ENCODE results near the gene THADA. TPM values are rescaled to one million over a fixed set of nuclear protein-coding genes. Genes with fewer than 3 reads are reported as not detected.
"Not testable (repeated sequence)": the region's sequence is repeated elsewhere in the genome, so short reads cannot be mapped to it uniquely, and the experiment has no call there.

Gene THADA
- total and polyA plus RNA-seq, 10 donors, result 14.2 to 51.3 (median 40.0) TPM

GRCh38 chr2:43289331-43289730 lies 306.5 kb downstream of the THADA start:
- DNase-seq, result no peak
- Histone ChIP-seq H3K27ac (peak overlapping the region in 2 of 8 donors; percentile 4 to 31), H3K27me3 (replicated peaks in 1 of 7) (no peaks in the 10 kb centered on the region), H3K4me1 (peaks cover 0 to 28% (median 9%) of the 10 kb centered on the region in 6 donors), H3K9me3 (peaks cover 0 to 17% (median 13%) of the 10 kb centered on the region in 8 donors), H3K4me3 (no peak overlapping the region), H3K36me3 (peaks cover 0 to 88% (median 41%) of the 10 kb centered on the region in 6 donors)
- 92 to 100% (median 95%) methylated on average over 4 of the region's 4 CpGs for WGBS, 5 donors
- no peak for TF ChIP-seq CTCF (IDR thresholded peaks at IDR 0.05 in 8 of 11, conservative IDR thresholded peaks at IDR 0.05 in 3 of 11)
- intact Hi-C loops (cut with DNase I; ENCODE audit: low total_unique reads), result no loop called here

- peaks cover 0 to 21% (median 4%) of the 10 kb centered on the region in 6 donors for H3K4me1 ChIP-seq
- H3K4me3 ChIP-seq, result no peak overlapping the region
- H3K27me3 ChIP-seq (replicated peaks in 1 of 7), result no peaks in the 10 kb centered on the region
- H3K9me3 ChIP-seq, result peaks cover 0 to 24% (median 20%) of the 10 kb centered on the region in 8 donors
- peaks cover 0 to 95% (median 47%) of the 10 kb centered on the region in 6 donors for H3K36me3 ChIP-seq
- intact Hi-C loops (cut with DNase I; ENCODE audit: low total_unique reads), result no loop called here
- 64 to 80% (median 68%) methylated on average over 4 of the region's 4 CpGs for WGBS, 5 donors
- H3K27ac ChIP-seq, result peak overlapping the region in 4 of 8 donors; percentile 4 to 31 (median 14)
- TF ChIP-seq POLR2AphosphoS5 (IDR thresholded peaks at IDR 0.05), result no peak
- TF ChIP-seq POLR2A (IDR thresholded peaks at IDR 0.05), result no peak
- TF ChIP-seq CTCF (IDR thresholded peaks at IDR 0.05 in 8 of 11, conservative IDR thresholded peaks at IDR 0.05 in 3 of 11), result no peak
- no peak for DNase-seq
These were observed 307.2 kb downstream of the THADA start for GRCh38 chr2:43288417-43289305.

- Histone ChIP-seq H3K27ac (no peak overlapping the region), H3K4me1 (peaks cover 0 to 11% (median 4%) of the 10 kb centered on the region in 6 donors), H3K36me3 (peaks cover 0 to 99% (median 50%) of the 10 kb centered on the region in 6 donors), H3K27me3 (replicated peaks in 1 of 7) (no peaks in the 10 kb centered on the region), H3K9me3 (peaks cover 0 to 27% (median 21%) of the 10 kb centered on the region in 8 donors), H3K4me3 (no peak overlapping the region)
- WGBS, 5 donors, result 89 to 95% (median 90%) methylated on average over 2 of the region's 2 CpGs
- intact Hi-C loops (cut with DNase I; ENCODE audit: low total_unique reads), result no loop called here
- TF ChIP-seq POLR2A (IDR thresholded peaks at IDR 0.05) (no peak), POLR2AphosphoS5 (IDR thresholded peaks at IDR 0.05) (no peak), CTCF (IDR thresholded peaks at IDR 0.05 in 8 of 11, conservative IDR thresholded peaks at IDR 0.05 in 3 of 11) (no peak)
- DNase-seq, result no peak
These were observed 309.9 kb downstream of the THADA start for GRCh38 chr2:43285987-43286386.

- peaks cover 0 to 27% (median 21%) of the 10 kb centered on the region in 8 donors for H3K9me3 ChIP-seq
- 93 to 100% (median 97%) methylated on average over 1 of the region's 1 CpG for WGBS, 5 donors
- DNase-seq, result no peak
- TF ChIP-seq POLR2A (IDR thresholded peaks at IDR 0.05), result no peak
- no peak for TF ChIP-seq CTCF (IDR thresholded peaks at IDR 0.05 in 8 of 11, conservative IDR thresholded peaks at IDR 0.05 in 3 of 11)
- no peak for TF ChIP-seq POLR2AphosphoS5 (IDR thresholded peaks at IDR 0.05)
- H3K36me3 ChIP-seq, result peaks cover 0 to 99% (median 53%) of the 10 kb centered on the region in 6 donors
- peaks cover 0 to 11% (median 4%) of the 10 kb centered on the region in 6 donors for H3K4me1 ChIP-seq
- H3K27me3 ChIP-seq (replicated peaks in 1 of 7), result no peaks in the 10 kb centered on the region
- H3K4me3 ChIP-seq, result no peak overlapping the region
- H3K27ac ChIP-seq, result no peak overlapping the region
- intact Hi-C loops (cut with DNase I; ENCODE audit: low total_unique reads), result no loop called here
These were observed 310.9 kb downstream of the THADA start for GRCh38 chr2:43284967-43285366.

GRCh38 chr2:43284347-43284746 lies 311.5 kb downstream of the THADA start:
- intact Hi-C loops (cut with DNase I; ENCODE audit: low total_unique reads); H3K27ac ChIP-seq; H3K4me3 ChIP-seq; DNase-seq; H3K27me3 ChIP-seq (replicated peaks in 1 of 7): not testable (repeated sequence)
- WGBS, 5 donors, result 93 to 99% (median 98%) methylated on average over 6 of the region's 6 CpGs
- Histone ChIP-seq H3K4me1 (peaks cover 0 to 11% (median 4%) of the 10 kb centered on the region in 6 donors), H3K36me3 (peaks cover 0 to 100% (median 56%) of the 10 kb centered on the region in 6 donors), H3K9me3 (peaks cover 0 to 27% (median 21%) of the 10 kb centered on the region in 8 donors)
